Measurements from ENCODE around the gene FHAD1. TPM values are rescaled to one million over a fixed set of nuclear protein-coding genes. Genes with fewer than 3 reads are reported as not detected.

Gene FHAD1
- total and polyA plus RNA-seq, 2 donors (not counting 1 experiment from before 2014, with no cell fraction given): not detected

GRCh38 chr1:15217654-15218053, 29.4 kb upstream of the FHAD1 start:
- Histone ChIP-seq H3K27ac (ENCODE audit: low read length in 2 of 2) (no peak overlapping the region), H3K4me2 (replicated peaks; ENCODE audit: low read depth, low read length, poor library complexity, severe bottlenecking) (no peak overlapping the region), H3K4me1 (ENCODE audit: control insufficient read depth in 2 of 2, insufficient read depth in 2 of 2, low read length in 2 of 2) (no peaks in the 10 kb centered on the region), H3K27me3 (replicated peaks in 1 of 4; ENCODE audit: control extremely low read depth in 1 of 4, control insufficient read depth in 3 of 4, insufficient read depth in 4 of 4, low read length in 3 of 4) (peaks cover 0 to 5% (median 0%) of the 10 kb centered on the region in 4 experiments), H3K4me3 (ENCODE audit: control extremely low read depth in 1 of 5, extremely low read depth in 1 of 5, insufficient read depth in 1 of 5, low read depth in 2 of 5, low read length in 4 of 5) (no peak overlapping the region), H4K20me1 (ENCODE audit: control insufficient read depth, insufficient read depth, low read length, poor library complexity, severe bottlenecking) (no peaks in the 10 kb centered on the region), H3K36me3 (replicated peaks in 1 of 2; ENCODE audit: control extremely low read depth in 1 of 2, control insufficient read depth in 1 of 2, extremely low read depth in 1 of 2, insufficient read depth in 2 of 2, low read length in 1 of 2) (no peaks in the 10 kb centered on the region), H3K9me3 (ENCODE audit: control extremely low read depth in 1 of 3, control insufficient read depth in 2 of 3, insufficient read depth in 1 of 3, low read length in 2 of 3) (no peaks in the 10 kb centered on the region), H3K9ac (ENCODE audit: low read length) (no peak overlapping the region), H2AFZ (ENCODE audit: insufficient read depth, low read depth, low read length, poor library complexity, severe bottlenecking) (no peak overlapping the region), H3K79me2 (ENCODE audit: control insufficient read depth, insufficient read depth, low read length) (no peaks in the 10 kb centered on the region)
- ATAC-seq (ENCODE audit: low read depth): no peak
- no peak for DNase-seq
- CTCF ChIA-PET: no interaction called here
- no peak overlapping the region for H3K4me3 Mint-ChIP-seq
- H3K9me3 Mint-ChIP-seq (ENCODE audit: insufficient read depth): no peaks in the 10 kb centered on the region
- TF ChIP-seq CTCF (IDR thresholded peaks at IDR 0.05) (no peak), EZH2 (IDR thresholded peaks at IDR 0.05; ENCODE audit: borderline replicate concordance, insufficient read depth, low read depth, low read length, poor library complexity, severe bottlenecking) (no peak)
- no peak overlapping the region for H3K27ac Mint-ChIP-seq
- POLR2A ChIA-PET: no interaction called here
- intact Hi-C loops (cut with micrococcal nuclease): no loop called here
- peaks cover 29% of the 10 kb centered on the region for H3K27me3 Mint-ChIP-seq
- no peaks in the 10 kb centered on the region for H3K4me1 Mint-ChIP-seq
- no CpG with 5 or more reads among the region's 1 CpG for WGBS (ENCODE audit: insufficient coverage)

- H3K27ac ChIP-seq (ENCODE audit: low read length in 2 of 2): no peak overlapping the region
- H3K4me1 ChIP-seq (ENCODE audit: control insufficient read depth in 2 of 2, insufficient read depth in 2 of 2, low read length in 2 of 2): no peaks in the 10 kb centered on the region
- no peak for DNase-seq
- no peak overlapping the region for H3K4me2 ChIP-seq (replicated peaks; ENCODE audit: low read depth, low read length, poor library complexity, severe bottlenecking)
- H3K9me3 Mint-ChIP-seq (ENCODE audit: insufficient read depth): no peaks in the 10 kb centered on the region
- H3K9me3 ChIP-seq (ENCODE audit: control extremely low read depth in 1 of 3, control insufficient read depth in 2 of 3, insufficient read depth in 1 of 3, low read length in 2 of 3): no peaks in the 10 kb centered on the region
- ChIA-PET CTCF (no interaction called here), POLR2A (no interaction called here)
- no peaks in the 10 kb centered on the region for H3K79me2 ChIP-seq (ENCODE audit: control insufficient read depth, insufficient read depth, low read length)
- H3K27me3 ChIP-seq (replicated peaks in 1 of 4; ENCODE audit: control extremely low read depth in 1 of 4, control insufficient read depth in 3 of 4, insufficient read depth in 4 of 4, low read length in 3 of 4): peaks cover 0 to 5% (median 0%) of the 10 kb centered on the region in 4 experiments
- TF ChIP-seq CTCF (IDR thresholded peaks at IDR 0.05): no peak
- TF ChIP-seq EZH2 (IDR thresholded peaks at IDR 0.05; ENCODE audit: borderline replicate concordance, insufficient read depth, low read depth, low read length, poor library complexity, severe bottlenecking): no peak
- H3K4me3 ChIP-seq (ENCODE audit: control extremely low read depth in 1 of 5, extremely low read depth in 1 of 5, insufficient read depth in 1 of 5, low read depth in 2 of 5, low read length in 4 of 5): no peak overlapping the region
- H3K36me3 ChIP-seq (replicated peaks in 1 of 2; ENCODE audit: control extremely low read depth in 1 of 2, control insufficient read depth in 1 of 2, extremely low read depth in 1 of 2, insufficient read depth in 2 of 2, low read length in 1 of 2): no peaks in the 10 kb centered on the region
- no peaks in the 10 kb centered on the region for H4K20me1 ChIP-seq (ENCODE audit: control insufficient read depth, insufficient read depth, low read length, poor library complexity, severe bottlenecking)
- H3K27ac Mint-ChIP-seq: no peak overlapping the region
- no peak overlapping the region for H2AFZ ChIP-seq (ENCODE audit: insufficient read depth, low read depth, low read length, poor library complexity, severe bottlenecking)
- ATAC-seq (ENCODE audit: low read depth): no peak
- H3K9ac ChIP-seq (ENCODE audit: low read length): no peak overlapping the region
- no peaks in the 10 kb centered on the region for H3K4me1 Mint-ChIP-seq
- 64% methylated on average over 4 of the region's 6 CpGs for WGBS (ENCODE audit: insufficient coverage)
- peaks cover 25% of the 10 kb centered on the region for H3K27me3 Mint-ChIP-seq
- no peak overlapping the region for H3K4me3 Mint-ChIP-seq
- intact Hi-C loops (cut with micrococcal nuclease): no loop called here
These were observed 28.4 kb upstream of the FHAD1 start for GRCh38 chr1:15218287-15219279.
